ENCODE measurements around the gene BTBD9. TPM values are rescaled to one million over a fixed set of nuclear protein-coding genes. Genes with fewer than 3 reads are reported as not detected.

BTBD9 gene
- total and polyA plus RNA-seq, 10 donors: 1.2 to 43.1 (median 27.8) TPM

- TF ChIP-seq POLR2A (IDR thresholded peaks at IDR 0.05) (no peak), CTCF (IDR thresholded peaks at IDR 0.05 in 8 of 11, conservative IDR thresholded peaks at IDR 0.05 in 3 of 11) (no peak), POLR2AphosphoS5 (IDR thresholded peaks at IDR 0.05) (peak in 1 of 3 donors; percentile 67)
- WGBS, 5 donors: 92 to 98% (median 94%) methylated on average over 11 of the region's 11 CpGs
- H3K27ac ChIP-seq: no peak overlapping the region
- no peaks in the 10 kb centered on the region for H3K9me3 ChIP-seq
- H3K27me3 ChIP-seq (replicated peaks in 1 of 7): no peaks in the 10 kb centered on the region
- peaks cover 0 to 40% (median 7%) of the 10 kb centered on the region in 6 donors for H3K36me3 ChIP-seq
- intact Hi-C loops (cut with DNase I; ENCODE audit: low total_unique reads): no loop called here
- DNase-seq: no peak
- H3K4me1 ChIP-seq: peaks cover 0 to 26% (median 8%) of the 10 kb centered on the region in 6 donors
- no peak overlapping the region for H3K4me3 ChIP-seq
Observed at GRCh38 chr6:38157905-38158304, 481.8 kb downstream of the BTBD9 start.

- H3K27ac ChIP-seq: no peak overlapping the region
- intact Hi-C loops (cut with DNase I; ENCODE audit: low total_unique reads): no loop called here
- H3K27me3 ChIP-seq (replicated peaks in 1 of 7): no peaks in the 10 kb centered on the region
- 95 to 98% (median 96%) methylated on average over 10 of the region's 10 CpGs for WGBS, 5 donors
- H3K4me3 ChIP-seq: no peak overlapping the region
- peaks cover 0 to 26% (median 8%) of the 10 kb centered on the region in 6 donors for H3K4me1 ChIP-seq
- DNase-seq: no peak
- peaks cover 0 to 49% (median 13%) of the 10 kb centered on the region in 6 donors for H3K36me3 ChIP-seq
- no peaks in the 10 kb centered on the region for H3K9me3 ChIP-seq
- TF ChIP-seq POLR2AphosphoS5 (IDR thresholded peaks at IDR 0.05): peak in 1 of 3 donors; percentile 33
- no peak for TF ChIP-seq POLR2A (IDR thresholded peaks at IDR 0.05)
Observed at GRCh38 chr6:38156818-38157565, 482.7 kb downstream of the BTBD9 start.

GRCh38 chr6:38155621-38156204 lies 484.0 kb downstream of the BTBD9 start:
- Histone ChIP-seq H3K4me1 (peaks cover 0 to 26% (median 8%) of the 10 kb centered on the region in 6 donors), H3K27ac (peak overlapping the region in 2 of 8 donors; percentile 36 to 56), H3K27me3 (replicated peaks in 1 of 7) (no peaks in the 10 kb centered on the region), H3K9me3 (no peaks in the 10 kb centered on the region), H3K4me3 (no peak overlapping the region), H3K36me3 (peaks cover 0 to 55% (median 14%) of the 10 kb centered on the region in 6 donors)
- TF ChIP-seq POLR2A (IDR thresholded peaks at IDR 0.05) (no peak), CTCF (IDR thresholded peaks at IDR 0.05 in 8 of 11, conservative IDR thresholded peaks at IDR 0.05 in 3 of 11) (no peak), POLR2AphosphoS5 (IDR thresholded peaks at IDR 0.05) (no peak)
- 88 to 96% (median 94%) methylated on average over 6 of the region's 6 CpGs for WGBS, 5 donors
- DNase-seq: no peak
- intact Hi-C loops (cut with DNase I; ENCODE audit: low total_unique reads): no loop called here

- Histone ChIP-seq H3K36me3 (peaks cover 0 to 58% (median 14%) of the 10 kb centered on the region in 6 donors), H3K9me3 (no peaks in the 10 kb centered on the region), H3K4me1 (peaks cover 0 to 26% (median 8%) of the 10 kb centered on the region in 6 donors), H3K27me3 (replicated peaks in 1 of 7) (no peaks in the 10 kb centered on the region), H3K27ac (peak overlapping the region in 2 of 8 donors; percentile 36 to 56), H3K4me3 (no peak overlapping the region)
- TF ChIP-seq POLR2AphosphoS5 (IDR thresholded peaks at IDR 0.05) (peak; percentile 37 to 64 (median 57)), POLR2A (IDR thresholded peaks at IDR 0.05) (no peak)
- 46 to 77% (median 60%) methylated on average over 9 of the region's 9 CpGs for WGBS, 5 donors
- intact Hi-C loops (cut with DNase I; ENCODE audit: low total_unique reads): no loop called here
- DNase-seq: no peak
Observed at GRCh38 chr6:38155144-38155543, 484.6 kb downstream of the BTBD9 start.

- Histone ChIP-seq H3K27me3 (replicated peaks in 1 of 7) (no peaks in the 10 kb centered on the region), H3K4me1 (peaks cover 0 to 26% (median 8%) of the 10 kb centered on the region in 6 donors), H3K9me3 (no peaks in the 10 kb centered on the region), H3K36me3 (peaks cover 0 to 61% (median 14%) of the 10 kb centered on the region in 6 donors), H3K4me3 (no peak overlapping the region), H3K27ac (peak overlapping the region in 2 of 8 donors; percentile 36 to 56)
- TF ChIP-seq POLR2AphosphoS5 (IDR thresholded peaks at IDR 0.05) (no peak), POLR2A (IDR thresholded peaks at IDR 0.05) (no peak), CTCF (IDR thresholded peaks at IDR 0.05 in 8 of 11, conservative IDR thresholded peaks at IDR 0.05 in 3 of 11) (no peak)
- 77 to 86% (median 84%) methylated on average over 4 to 8 of the region's 8 CpGs for WGBS, 5 donors
- intact Hi-C loops (cut with DNase I; ENCODE audit: low total_unique reads): no loop called here
- DNase-seq: no peak
Observed at GRCh38 chr6:38154731-38155130, 485.0 kb downstream of the BTBD9 start.
